ENCODE measurements around the gene STX11.

STX11 gene

GRCh38 chr6:144141470-144141869 lies 8.8 kb upstream of the STX11 start:
- in situ Hi-C loops (cut with MboI; ENCODE audit: low sequenced_read_pairs), result no loop called here

- in situ Hi-C loops (cut with MboI; ENCODE audit: low sequenced_read_pairs), result no loop called here
Measured at GRCh38 chr6:144143106-144143505, 7.2 kb upstream of the STX11 start.

- in situ Hi-C loops (cut with MboI; ENCODE audit: low sequenced_read_pairs), result no loop called here
Measured at GRCh38 chr6:144143878-144144277, 6.4 kb upstream of the STX11 start.

GRCh38 chr6:144144996-144145395 lies 5.3 kb upstream of the STX11 start:
- in situ Hi-C loops (cut with MboI; ENCODE audit: low sequenced_read_pairs), result no loop called here

GRCh38 chr6:144145541-144145940 lies 4.8 kb upstream of the STX11 start:
- in situ Hi-C loops (cut with MboI; ENCODE audit: low sequenced_read_pairs), result no loop called here

- in situ Hi-C loops (cut with MboI; ENCODE audit: low sequenced_read_pairs), result no loop called here
Measured at GRCh38 chr6:144148886-144149285, 1.4 kb upstream of the STX11 start.

GRCh38 chr6:144149558-144149893 lies 791 bp upstream of the STX11 start:
- in situ Hi-C loops (cut with MboI; ENCODE audit: low sequenced_read_pairs), result no loop called here

- in situ Hi-C loops (cut with MboI; ENCODE audit: low sequenced_read_pairs), result no loop called here
Measured at GRCh38 chr6:144150710-144151657, 667 bp downstream of the STX11 start.

- in situ Hi-C loops (cut with MboI; ENCODE audit: low sequenced_read_pairs), result no loop called here
Measured at GRCh38 chr6:144152334-144152900, 2.1 kb downstream of the STX11 start.

GRCh38 chr6:144153260-144153659 lies 2.9 kb downstream of the STX11 start:
- in situ Hi-C loops (cut with MboI; ENCODE audit: low sequenced_read_pairs), result no loop called here

GRCh38 chr6:144153971-144154370 lies 3.7 kb downstream of the STX11 start:
- in situ Hi-C loops (cut with MboI; ENCODE audit: low sequenced_read_pairs), result no loop called here

GRCh38 chr6:144155529-144155928 lies 5.2 kb downstream of the STX11 start:
- in situ Hi-C loops (cut with MboI; ENCODE audit: low sequenced_read_pairs), result no loop called here

GRCh38 chr6:144156338-144156737 lies 6.0 kb downstream of the STX11 start:
- in situ Hi-C loops (cut with MboI; ENCODE audit: low sequenced_read_pairs), result no loop called here

- in situ Hi-C loops (cut with MboI; ENCODE audit: low sequenced_read_pairs), result no loop called here
Measured at GRCh38 chr6:144156991-144157390, 6.7 kb downstream of the STX11 start.

GRCh38 chr6:144158133-144158532 lies 7.8 kb downstream of the STX11 start:
- in situ Hi-C loops (cut with MboI; ENCODE audit: low sequenced_read_pairs), result no loop called here

- in situ Hi-C loops (cut with MboI; ENCODE audit: low sequenced_read_pairs), result no loop called here
Measured at GRCh38 chr6:144159223-144159622, 8.9 kb downstream of the STX11 start.

- in situ Hi-C loops (cut with MboI; ENCODE audit: low sequenced_read_pairs), result no loop called here
Measured at GRCh38 chr6:144159742-144160141, 9.4 kb downstream of the STX11 start.

- in situ Hi-C loops (cut with MboI; ENCODE audit: low sequenced_read_pairs), result no loop called here
Measured at GRCh38 chr6:144160431-144161005, 10.2 kb downstream of the STX11 start.

- in situ Hi-C loops (cut with MboI; ENCODE audit: low sequenced_read_pairs), result no loop called here
Measured at GRCh38 chr6:144161975-144162374, 11.7 kb downstream of the STX11 start.

- in situ Hi-C loops (cut with MboI; ENCODE audit: low sequenced_read_pairs), result no loop called here
Measured at GRCh38 chr6:144162977-144163376, 12.7 kb downstream of the STX11 start.

- in situ Hi-C loops (cut with MboI; ENCODE audit: low sequenced_read_pairs), result no loop called here
Measured at GRCh38 chr6:144165784-144166183, 15.5 kb downstream of the STX11 start.

- in situ Hi-C loops (cut with MboI; ENCODE audit: low sequenced_read_pairs), result no loop called here
Measured at GRCh38 chr6:144170044-144170443, 19.7 kb downstream of the STX11 start.
